GM18909 (cell line): Measurements from ENCODE around the gene LCTL.
"Not testable (repeated sequence)": the region's sequence is repeated elsewhere in the genome, so short reads cannot be mapped to it uniquely, and the experiment has no call there.

Source experiments
- ATAC-seq: cut with Tn5 transposase; IDR thresholded peaks from one replicate; pipeline ENCODE4 v1.9.1; 2021; ENCODE audit warnings: mild to moderate bottlenecking; ENCODE audit not compliant: unreplicated experiment, poor library complexity

Gene LCTL

GRCh38 chr15:66592505-66593218 is 26.9 kb upstream of the LCTL start:
- ATAC-seq = no peak

- ATAC-seq = no peak
Measured at GRCh38 chr15:66591322-66591862, 25.6 kb upstream of the LCTL start.

GRCh38 chr15:66590435-66590834 is 24.6 kb upstream of the LCTL start:
- no peak for ATAC-seq

- ATAC-seq = not testable (repeated sequence)
Measured at GRCh38 chr15:66589429-66589828, 23.6 kb upstream of the LCTL start.

- ATAC-seq = no peak
Measured at GRCh38 chr15:66588971-66589370, 23.2 kb upstream of the LCTL start.

- ATAC-seq = no peak
Measured at GRCh38 chr15:66588537-66588936, 22.7 kb upstream of the LCTL start.

- no peak for ATAC-seq
Measured at GRCh38 chr15:66587749-66588148, 22.0 kb upstream of the LCTL start.

GRCh38 chr15:66587020-66587419 is 21.2 kb upstream of the LCTL start:
- ATAC-seq = no peak

- no peak for ATAC-seq
Measured at GRCh38 chr15:66586155-66586976, 20.6 kb upstream of the LCTL start.

GRCh38 chr15:66581972-66582537 is 16.3 kb upstream of the LCTL start:
- no peak for ATAC-seq

GRCh38 chr15:66580643-66581042 is 14.8 kb upstream of the LCTL start:
- no peak for ATAC-seq

GRCh38 chr15:66578286-66578875 is 12.6 kb upstream of the LCTL start:
- ATAC-seq = no peak

- ATAC-seq = no peak
Measured at GRCh38 chr15:66574596-66574950, 8.8 kb upstream of the LCTL start.

GRCh38 chr15:66573719-66574595 is 8.2 kb upstream of the LCTL start:
- no peak for ATAC-seq

GRCh38 chr15:66573348-66573718 is 7.5 kb upstream of the LCTL start:
- ATAC-seq = no peak

GRCh38 chr15:66572146-66572545 is 6.3 kb upstream of the LCTL start:
- ATAC-seq = no peak

- ATAC-seq = no peak
Measured at GRCh38 chr15:66570842-66571478, 5.2 kb upstream of the LCTL start.

- no peak for ATAC-seq
Measured at GRCh38 chr15:66570327-66570726, 4.5 kb upstream of the LCTL start.

- ATAC-seq = no peak
Measured at GRCh38 chr15:66569461-66570137, 3.8 kb upstream of the LCTL start.
